ENCODE measurements around the gene KAZALD1.

DNA sequence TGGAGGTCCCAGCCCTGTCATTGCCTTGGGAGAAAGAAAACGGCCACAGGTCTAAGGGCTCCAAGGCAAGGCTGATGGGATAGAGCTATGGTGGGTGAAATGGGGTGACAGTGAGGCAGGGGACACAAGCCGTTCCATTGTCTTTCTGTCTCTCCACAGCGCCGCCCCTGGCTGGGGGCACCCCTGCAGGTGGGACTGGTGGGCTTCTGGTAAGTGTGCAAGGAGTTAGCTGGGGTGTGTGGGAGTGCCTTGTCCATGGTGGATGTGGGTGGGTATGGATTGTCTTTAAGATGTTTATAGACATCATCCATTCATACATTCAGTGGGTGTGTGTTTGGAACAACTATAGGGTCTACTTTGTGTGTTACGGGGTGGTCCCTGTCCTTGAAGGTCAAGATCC is 23.3 kb upstream of the KAZALD1 start:
- TF ChIP-seq, protein P1, sequence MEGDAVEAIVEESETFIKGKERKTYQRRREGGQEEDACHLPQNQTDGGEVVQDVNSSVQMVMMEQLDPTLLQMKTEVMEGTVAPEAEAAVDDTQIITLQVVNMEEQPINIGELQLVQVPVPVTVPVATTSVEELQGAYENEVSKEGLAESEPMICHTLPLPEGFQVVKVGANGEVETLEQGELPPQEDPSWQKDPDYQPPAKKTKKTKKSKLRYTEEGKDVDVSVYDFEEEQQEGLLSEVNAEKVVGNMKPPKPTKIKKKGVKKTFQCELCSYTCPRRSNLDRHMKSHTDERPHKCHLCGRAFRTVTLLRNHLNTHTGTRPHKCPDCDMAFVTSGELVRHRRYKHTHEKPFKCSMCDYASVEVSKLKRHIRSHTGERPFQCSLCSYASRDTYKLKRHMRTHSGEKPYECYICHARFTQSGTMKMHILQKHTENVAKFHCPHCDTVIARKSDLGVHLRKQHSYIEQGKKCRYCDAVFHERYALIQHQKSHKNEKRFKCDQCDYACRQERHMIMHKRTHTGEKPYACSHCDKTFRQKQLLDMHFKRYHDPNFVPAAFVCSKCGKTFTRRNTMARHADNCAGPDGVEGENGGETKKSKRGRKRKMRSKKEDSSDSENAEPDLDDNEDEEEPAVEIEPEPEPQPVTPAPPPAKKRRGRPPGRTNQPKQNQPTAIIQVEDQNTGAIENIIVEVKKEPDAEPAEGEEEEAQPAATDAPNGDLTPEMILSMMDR (IDR thresholded peaks at IDR 0.05) = no peak
- no peak for TF ChIP-seq POLR2A (IDR thresholded peaks at IDR 0.05)
